HG03460 (cell line): Measurements from ENCODE around the gene BEAN1.

Experiments
- ATAC-seq: cut with Tn5 transposase; IDR thresholded peaks from one replicate; pipeline ENCODE4 v1.9.1; 2021; ENCODE audit not compliant: unreplicated experiment

BEAN1 gene

DNA sequence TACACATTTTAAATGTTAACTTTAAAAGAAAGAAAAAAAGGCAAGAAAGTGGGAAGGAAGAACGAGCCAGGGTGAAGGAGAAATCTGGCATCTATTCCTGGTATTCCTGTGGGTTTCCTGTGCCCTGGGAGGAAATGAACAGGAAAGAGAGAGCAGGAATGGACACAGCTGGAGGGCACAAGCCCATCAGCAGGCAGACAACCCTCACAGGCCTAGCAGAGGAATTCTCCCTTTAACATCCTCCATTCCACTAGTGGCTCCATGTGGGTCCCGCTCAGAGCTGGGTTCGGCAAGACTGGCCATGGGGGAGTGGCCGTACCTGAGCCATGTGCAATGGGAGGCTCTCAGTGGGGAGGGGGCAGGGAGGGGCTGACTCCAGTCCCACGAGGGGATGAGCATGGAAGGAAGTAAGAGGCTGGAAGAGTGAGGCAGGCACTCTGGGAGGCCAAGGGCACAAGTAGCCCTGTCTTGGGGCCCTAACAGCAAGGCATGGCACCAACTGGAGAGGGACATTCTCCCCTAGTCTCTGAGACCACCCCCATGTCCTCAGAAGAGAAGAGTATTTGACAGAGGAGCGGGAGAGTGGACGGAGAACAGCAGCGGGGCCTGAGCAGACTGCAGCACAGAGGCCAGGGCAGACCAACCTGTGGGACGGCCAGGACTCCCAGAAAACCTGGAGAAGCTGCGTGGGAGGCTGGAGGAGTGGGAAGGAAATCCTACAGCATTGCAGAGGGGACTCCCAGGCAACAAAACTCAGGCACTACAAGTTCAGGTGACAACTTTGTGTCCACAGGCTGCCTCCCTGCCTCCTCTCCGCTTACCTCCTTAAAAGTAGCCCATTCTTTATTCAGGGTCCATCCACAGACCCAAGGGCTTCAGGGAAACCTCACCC is 92.6 kb downstream of the BEAN1 start:
- no peak for ATAC-seq

DNA sequence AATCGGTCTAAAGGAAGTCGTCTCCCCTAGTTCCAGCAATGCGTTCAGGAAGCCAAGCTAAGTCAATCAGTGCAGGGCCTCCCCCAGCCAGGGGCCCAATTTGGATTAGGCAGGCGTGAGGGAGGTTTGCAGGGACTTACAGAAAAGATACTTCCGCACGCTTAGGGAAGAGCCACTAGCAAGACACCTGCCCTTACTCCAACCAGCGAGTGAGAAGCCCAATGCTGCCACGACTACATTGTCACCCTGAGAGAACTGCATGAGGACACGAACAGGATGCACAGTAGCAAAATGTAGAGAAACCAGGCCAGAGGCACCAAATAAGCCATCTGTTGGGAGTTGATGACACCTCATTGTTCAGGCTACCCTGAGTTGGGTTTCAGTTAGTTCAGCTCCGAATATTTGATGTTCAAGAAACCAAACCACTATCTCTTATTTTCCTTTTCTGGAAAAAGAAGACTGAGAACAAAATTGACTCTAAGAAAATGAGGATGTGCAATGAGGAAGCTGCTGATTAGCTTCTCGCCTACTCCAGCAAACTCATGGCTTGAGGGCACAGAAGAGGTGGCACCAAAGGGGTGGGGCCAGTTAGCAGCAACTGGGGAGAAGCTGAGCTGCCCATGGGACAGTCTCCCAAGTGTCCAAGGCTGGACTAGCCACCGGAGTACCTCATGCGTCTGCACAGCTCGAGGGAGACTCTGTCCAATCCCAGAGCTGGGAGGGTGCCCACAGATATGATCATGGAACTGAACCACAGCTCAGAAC is 93.5 kb downstream of the BEAN1 start:
- ATAC-seq: no peak

DNA sequence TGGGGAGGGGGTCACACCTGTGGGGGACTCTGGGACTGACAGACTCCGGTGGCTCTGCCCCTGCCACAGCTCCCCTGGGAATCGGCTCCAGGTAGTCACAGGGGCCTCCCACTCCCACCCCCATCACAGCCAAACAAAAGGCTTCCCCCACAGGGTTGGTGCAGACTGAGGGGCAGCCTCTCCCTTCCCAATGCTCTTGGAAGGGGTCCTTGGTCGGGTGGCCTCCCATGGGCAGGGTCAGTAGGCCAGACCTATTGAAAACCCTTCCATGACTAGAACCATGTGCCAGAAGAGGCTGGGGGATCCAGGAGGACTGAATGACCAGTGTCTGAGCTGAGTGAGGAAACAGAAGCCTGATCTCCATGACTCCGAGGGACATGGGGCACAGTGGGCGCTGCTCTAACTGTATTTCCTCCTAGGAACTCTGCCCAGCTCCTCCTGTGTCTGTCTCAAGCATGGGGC is 94.2 kb downstream of the BEAN1 start:
- no peak for ATAC-seq

DNA sequence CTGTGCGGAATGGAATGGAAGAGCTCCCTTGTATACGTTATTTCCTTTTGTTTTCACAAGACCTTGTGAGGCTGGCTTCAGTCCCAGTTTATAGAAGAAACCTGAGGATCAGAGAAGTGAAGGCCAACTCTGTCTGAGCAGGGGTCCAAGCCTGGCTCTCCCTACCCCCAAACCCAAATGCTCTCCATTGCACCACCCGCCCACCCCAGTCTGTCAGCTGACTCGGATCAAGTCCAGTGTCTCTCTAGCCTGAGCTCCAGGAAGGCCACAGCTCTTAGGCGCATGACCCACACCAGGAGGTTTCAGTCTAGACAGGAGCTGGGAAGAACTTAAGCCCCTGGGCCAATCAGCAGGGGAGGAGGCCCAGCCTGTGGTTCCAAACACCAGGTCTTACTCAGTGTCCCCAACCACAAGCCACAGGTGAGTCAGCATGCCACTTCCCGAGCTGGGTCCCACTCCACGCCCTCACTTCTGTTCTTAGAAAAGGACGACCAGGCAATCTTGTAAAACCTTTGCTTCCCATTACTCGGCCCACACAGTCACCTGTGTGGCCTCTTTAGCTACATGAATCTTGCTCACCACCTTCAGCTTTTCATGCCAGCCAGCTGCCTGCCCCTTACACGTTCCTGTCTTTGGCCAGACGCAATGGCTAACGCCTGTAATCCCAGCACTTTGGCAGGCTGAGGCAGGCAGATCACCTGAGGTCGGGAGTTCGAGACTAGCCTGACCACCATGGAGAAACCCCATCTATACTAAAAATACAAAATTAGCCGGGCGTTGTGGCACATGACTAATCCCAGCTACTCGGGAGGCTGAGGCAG is 95.1 kb downstream of the BEAN1 start:
- peak; percentile 42 for ATAC-seq

DNA sequence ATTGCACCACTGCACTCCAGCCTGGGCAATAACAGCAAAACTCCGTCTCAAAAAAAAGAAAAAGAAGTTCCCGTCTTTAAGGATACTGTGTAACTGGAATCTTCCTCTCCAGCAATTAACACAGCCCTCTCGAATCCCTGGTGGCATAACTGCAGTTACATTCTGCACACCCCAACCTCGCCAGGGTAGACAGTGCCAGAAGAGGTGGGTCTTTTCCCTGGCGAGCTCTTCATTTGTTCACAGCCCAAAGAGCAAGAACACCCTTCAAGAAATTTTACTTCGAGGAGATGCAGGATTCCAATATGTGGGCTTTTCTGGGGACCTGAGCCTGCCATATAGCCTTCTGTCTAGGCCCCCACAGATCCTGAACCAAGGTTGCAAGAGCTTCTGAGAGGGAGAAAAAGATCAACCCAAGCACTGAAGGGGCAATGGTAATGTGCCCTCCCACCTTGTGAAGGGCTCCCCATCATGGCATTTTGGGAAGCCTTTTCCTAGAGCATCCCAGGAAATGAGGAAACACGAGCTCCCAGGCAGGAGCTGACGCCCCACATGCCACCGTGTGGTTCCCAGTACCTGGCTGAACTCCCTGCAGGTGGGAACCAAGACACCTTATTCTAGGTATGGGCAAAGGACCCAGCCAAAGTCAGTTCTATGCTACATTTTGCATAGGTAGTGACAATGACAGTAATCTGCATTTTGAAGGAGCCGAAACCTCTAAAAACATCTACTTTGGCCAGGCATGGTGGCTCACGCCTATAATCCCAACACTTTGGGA is 95.9 kb downstream of the BEAN1 start:
- no peak for ATAC-seq

DNA sequence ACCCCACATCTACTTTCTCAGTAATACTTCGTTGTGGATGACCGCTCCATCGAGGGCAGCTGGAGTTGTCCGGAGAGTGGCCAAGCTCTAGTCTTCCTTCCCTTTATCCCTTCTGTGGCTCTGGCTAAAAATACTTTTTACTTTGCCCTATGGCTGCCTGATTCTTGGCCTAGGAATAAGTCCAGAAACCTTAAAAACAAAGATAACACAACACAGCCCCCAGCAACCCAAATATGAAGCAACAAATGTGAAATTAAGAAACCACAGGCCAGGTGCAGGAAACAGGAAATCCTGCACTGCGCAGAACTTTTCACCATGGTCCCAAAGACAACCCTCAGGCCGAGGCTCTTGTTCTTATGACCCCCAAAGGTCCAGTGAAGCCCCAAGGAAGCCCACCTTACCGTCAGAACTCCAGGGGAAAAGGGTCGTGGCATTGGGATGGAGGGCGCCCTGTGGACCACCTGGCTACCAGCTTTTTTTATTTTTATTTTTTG is 96.8 kb downstream of the BEAN1 start:
- peak; percentile 45 for ATAC-seq

DNA sequence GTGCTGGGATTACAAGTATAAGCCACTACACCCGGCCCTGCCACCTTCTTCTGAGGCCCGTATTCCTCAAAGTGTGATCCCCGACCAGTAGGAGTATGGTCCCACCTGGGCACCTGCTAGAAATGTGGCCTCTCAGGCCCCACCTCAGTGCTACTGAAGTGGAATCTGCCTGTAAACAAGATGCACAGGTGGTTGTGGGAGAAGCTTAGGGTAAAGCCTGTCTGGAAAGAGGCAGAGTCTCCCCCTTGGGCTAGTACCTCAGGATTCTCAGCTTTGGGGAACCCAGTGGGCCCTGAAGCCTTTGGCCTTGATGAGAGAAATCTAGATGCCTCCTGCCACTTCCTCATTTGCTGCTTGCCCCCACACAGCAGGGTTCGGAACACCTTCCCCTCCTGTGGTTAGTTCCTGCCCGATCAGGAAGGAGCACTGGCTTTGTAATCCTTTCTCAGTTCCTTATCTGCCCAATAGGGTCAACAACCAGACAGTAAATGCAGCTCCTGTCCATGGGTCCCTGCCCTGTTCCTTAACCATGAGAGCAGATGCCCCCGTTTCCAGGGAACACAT is 97.6 kb downstream of the BEAN1 start:
- peak; percentile 64 for ATAC-seq

DNA sequence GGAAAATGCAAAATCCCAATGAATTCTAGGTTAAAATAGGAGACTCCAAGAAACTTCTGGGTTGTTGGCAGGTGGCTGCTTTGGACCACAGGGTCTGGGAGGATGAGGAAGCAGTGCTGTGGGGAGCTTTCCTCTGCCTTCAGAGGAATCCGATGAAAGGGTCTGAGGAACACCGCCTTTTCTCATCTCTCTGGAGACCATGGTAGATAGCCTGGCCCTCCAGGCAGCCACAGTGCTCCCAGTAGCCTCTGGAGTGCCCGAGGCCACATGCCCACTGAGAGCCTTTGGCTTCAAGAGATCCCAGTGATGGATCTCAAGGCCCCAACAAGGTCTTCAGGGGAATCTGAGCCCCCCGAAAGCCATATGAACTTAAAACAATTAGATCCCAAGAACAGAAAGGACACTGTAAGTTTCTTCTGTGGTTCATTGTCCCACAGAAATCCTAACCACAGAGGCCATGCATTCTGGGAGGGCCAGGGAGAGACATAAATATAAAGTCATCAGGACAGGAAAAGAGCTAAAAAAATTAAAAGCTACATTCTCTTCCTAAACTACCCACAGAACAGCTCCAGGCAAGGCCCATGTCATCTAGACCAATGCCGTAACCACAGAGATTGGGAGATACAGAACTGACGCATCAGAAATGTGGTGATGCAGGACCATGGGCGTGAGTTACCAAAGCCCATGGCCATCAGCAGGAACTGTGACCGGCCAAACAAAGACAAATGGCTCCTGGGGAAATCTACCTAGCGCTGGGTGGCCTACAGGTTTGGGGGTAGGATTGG is 98.5 kb downstream of the BEAN1 start:
- ATAC-seq: no peak

DNA sequence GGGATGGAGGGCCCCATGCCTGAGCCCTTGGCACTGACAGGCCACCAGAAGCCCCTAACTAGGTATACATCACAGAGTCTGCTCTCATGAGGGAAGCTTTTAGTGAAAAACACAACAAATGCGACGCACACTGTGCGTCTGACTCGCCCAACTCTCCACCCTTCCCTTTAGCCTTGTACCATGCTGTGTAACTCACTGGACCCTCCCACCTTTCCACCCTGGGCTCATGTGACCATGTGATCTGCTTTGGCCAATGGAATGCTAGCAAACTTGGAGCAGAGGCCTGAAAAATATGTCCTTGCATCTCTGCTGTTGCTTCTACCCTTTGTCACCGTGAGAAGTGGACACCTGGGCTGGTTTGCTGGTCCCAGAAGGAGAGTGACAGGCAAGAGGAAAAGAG is 101.2 kb downstream of the BEAN1 start:
- ATAC-seq: no peak

DNA sequence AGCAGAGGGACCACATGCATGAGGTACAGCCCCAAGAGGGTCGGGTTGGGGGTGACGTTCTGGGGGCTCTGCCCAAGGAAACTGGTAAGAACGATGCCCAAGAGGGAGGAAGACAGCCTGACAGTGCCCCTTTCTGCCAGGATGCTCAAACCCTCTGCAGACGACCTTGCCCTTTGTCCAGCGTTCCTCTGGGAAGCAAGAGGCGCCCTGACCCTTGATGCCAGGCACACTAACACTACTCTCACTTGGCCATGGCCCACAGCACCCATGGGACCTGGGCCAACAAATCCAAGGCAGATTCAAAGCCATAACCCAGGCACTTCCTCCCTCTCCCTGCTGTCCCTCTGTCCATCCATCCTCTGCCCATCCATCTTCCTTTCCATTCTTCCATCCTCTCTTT is 102.4 kb downstream of the BEAN1 start:
- ATAC-seq: no peak
